HEK293T (cell line): ENCODE measurements around the gene TMC1.

Source experiments
- BHLHE40 ChIP-seq: fragments of 450-650 bp; IDR thresholded peaks from 2 replicates; pipeline ENCODE4 v1.6.1; 2016; ENCODE audit warnings: mild to moderate bottlenecking, moderate library complexity, borderline replicate concordance
- LEF1 ChIP-seq: fragments of 450-650 bp; IDR thresholded peaks from 2 replicates; pipeline ENCODE4 v1.6.1; 2017; ENCODE audit warnings: mild to moderate bottlenecking, borderline replicate concordance
- NFRKB ChIP-seq: fragments of 450-650 bp; IDR thresholded peaks from 2 replicates; pipeline ENCODE4 v1.6.1; 2016; ENCODE audit warnings: mild to moderate bottlenecking, moderate library complexity
- SP1 ChIP-seq: fragments of 450-650 bp; IDR thresholded peaks from 2 replicates; pipeline ENCODE4 v1.6.1; 2017
- SUZ12 ChIP-seq: fragments of 450-650 bp; IDR thresholded peaks from 2 replicates; pipeline ENCODE4 v1.6.1; 2016; ENCODE audit warnings: mild to moderate bottlenecking
- TARDBP ChIP-seq: fragments of 450-650 bp; IDR thresholded peaks from 2 replicates; pipeline ENCODE4 v1.6.1; 2016

- TF ChIP-seq TARDBP: no peak
- TF ChIP-seq LEF1: no peak
- TF ChIP-seq SP1: no peak
- no peak for TF ChIP-seq SUZ12
- TF ChIP-seq BHLHE40: no peak
- no peak for TF ChIP-seq NFRKB
Measured at GRCh38 chr9:72656021-72656420, 134.6 kb downstream of the TMC1 start.
